GM21367 (cell line): ENCODE results near the gene TTC21B.
A peak's percentile ranks its signal among the peaks of the same experiment; 100 is the strongest.
"Not testable (repeated sequence)": the region's sequence is repeated elsewhere in the genome, so short reads cannot be mapped to it uniquely, and the experiment has no call there.

Source experiments
- ATAC-seq: cut with Tn5 transposase; IDR thresholded peaks from one replicate; pipeline ENCODE4 v1.9.1; 2021; ENCODE audit not compliant: unreplicated experiment

TTC21B gene

DNA sequence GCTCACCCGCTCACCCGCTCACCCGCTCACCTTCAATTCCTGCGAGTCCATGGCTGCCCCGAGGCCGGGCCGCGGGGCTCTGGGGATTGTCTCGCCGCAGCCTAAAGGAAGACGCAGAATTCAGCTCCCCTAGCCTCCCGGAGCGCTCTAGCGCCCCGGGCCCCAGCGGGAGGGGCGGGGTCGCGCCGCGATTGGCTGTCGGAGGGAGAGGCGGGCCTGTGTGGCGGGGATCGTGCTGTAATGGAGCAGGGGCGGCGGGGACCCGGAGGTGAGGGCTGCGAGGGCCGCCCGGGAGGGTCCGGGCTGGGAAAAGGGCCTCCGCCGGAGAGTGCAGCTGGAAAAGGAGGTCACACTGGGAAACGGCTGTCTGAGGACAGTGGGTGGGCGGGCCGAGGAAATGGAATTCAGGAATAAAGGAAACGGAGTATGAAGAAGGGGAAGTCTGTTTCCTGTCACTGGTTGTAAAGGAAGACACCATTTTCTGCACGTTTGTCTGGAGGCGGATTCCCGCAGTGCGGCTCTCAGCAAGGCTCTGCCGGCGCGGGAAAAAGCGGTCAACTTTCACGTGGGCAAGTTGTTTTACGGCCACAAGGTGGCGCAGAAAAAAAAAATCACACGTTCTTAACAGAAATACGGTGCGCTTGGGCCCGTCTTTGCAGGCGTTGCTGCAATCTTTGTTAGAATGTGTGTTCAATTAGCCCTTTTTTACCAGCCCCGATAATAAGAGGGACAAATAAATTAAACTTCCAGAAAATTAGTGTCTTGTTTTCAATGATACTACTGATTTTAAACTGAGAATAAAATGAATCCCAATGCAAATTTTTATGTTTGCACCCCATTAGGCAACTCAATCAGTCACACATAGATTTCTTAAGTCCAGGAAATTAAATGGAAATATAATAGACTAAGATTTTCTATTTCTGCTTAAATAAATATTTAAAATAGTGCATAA lies at the start of gene TTC21B:
TTC21B (minus strand) TSS at position 122 of the 952 bp plus-strand sequence; CDS start at position 51, 71 bp downstream.
- peak; percentile 94 for ATAC-seq

- no peak for ATAC-seq
Measured at GRCh38 chr2:166000401-166000800, 46.8 kb upstream of the TTC21B start.

DNA sequence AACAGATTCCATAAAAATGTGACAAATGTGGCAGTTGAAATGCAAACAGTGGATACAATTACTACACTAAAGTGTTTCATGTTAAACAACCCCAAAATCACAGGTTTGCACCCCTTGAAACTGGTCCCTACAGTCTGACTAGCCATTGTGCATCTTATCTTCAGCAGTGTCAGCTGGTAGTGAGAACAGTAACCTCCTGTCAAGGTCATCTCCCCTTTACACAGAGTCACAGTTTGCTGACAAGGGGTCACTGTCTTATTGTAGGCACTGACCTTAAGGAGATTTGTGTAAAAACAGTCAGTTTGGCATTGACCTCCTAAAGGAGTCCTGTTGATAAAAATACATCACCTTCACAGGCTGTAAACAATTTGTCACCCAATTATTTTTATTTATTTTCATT lies 37.3 kb upstream of the TTC21B start:
- ATAC-seq: no peak

DNA sequence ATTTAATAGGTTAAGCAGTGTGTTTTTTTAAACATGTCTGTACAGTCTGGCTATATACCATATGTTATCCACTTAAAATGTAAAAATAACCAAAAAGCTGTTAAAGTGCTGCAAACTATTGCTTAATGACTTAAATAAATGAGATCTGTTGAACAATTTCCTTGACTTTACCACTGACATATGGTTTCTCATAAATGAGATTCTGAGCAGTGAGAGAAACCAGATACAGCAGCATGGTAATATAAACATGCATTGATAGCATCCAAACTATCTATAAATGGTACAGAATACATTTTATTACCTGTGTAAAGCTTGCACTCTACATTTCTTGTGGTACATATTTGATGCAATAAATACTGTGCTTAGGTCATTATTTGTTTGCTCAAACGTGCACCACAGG lies 36.3 kb upstream of the TTC21B start:
- no peak for ATAC-seq

DNA sequence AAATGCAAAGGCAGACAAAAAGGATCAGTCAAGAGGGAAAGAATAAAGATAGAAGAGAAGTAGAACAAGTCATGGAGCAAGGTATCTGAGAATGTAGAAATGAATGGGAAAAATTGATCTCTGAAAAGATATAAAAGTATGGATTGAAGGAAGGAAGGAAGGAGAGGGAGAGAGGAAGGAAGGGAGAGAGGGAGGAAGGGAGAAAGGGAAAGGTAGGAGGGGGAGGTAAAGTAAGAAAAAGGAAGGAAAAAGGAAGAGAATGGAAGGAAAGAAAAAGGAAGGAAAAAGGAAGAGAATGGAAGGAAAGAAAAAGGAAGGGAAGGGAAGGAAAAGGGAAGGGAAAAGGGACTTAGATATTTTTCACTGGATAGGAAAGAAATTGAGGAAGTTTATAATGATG lies 31.5 kb upstream of the TTC21B start:
- ATAC-seq: no peak

DNA sequence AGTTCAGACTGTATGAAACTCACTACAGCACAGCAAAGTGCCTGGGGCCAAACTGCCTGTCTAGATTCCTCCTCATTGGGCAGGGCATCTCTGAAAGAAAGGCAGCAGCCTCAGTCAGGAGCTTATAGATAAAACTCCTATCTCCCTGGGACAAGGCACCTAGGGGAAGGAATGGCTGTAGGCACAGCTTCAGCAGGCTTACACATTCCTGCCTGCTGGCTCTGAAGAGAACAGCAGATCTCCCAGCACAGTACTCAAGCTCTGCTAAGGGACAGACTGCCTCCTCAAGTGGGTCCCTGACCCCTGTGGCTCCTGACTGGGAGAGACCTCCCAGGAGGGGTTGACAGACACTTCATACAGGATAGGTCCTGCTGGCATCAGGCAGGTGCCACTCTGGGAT lies 18.6 kb upstream of the TTC21B start:
- not testable (repeated sequence) for ATAC-seq

GRCh38 chr2:165970663-165971062 lies 17.1 kb upstream of the TTC21B start:
- no peak for ATAC-seq

GRCh38 chr2:165969227-165969626 lies 15.7 kb upstream of the TTC21B start:
- ATAC-seq: no peak

GRCh38 chr2:165967746-165968145 lies 14.2 kb upstream of the TTC21B start:
- no peak for ATAC-seq

GRCh38 chr2:165961818-165962217 lies 8.2 kb upstream of the TTC21B start:
- ATAC-seq: no peak

GRCh38 chr2:165959371-165959770 lies 5.8 kb upstream of the TTC21B start:
- ATAC-seq: no peak

- no peak for ATAC-seq
Measured at GRCh38 chr2:165958313-165958960, 4.9 kb upstream of the TTC21B start.

GRCh38 chr2:165957030-165957675 lies 3.6 kb upstream of the TTC21B start:
- ATAC-seq: no peak

DNA sequence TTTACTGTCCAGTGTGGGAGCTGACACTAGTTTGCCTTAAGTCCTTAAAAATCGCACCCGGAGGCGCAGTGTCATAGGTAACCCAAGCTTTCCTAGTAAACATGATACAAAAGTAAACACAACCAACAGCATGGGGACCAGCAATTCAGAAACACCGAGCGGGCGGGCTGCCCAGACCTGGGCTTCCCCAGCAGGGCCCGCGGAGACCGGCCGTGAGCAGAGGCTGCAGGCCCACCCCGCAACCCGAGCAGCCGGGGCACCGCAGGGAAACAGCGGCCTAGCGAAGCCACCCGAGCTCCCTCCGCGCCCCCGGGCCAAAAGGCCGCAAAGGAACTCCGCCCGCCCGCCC lies 296 bp downstream of the TTC21B start:
- peak; percentile 29 for ATAC-seq

GRCh38 chr2:165952741-165953211 lies 800 bp downstream of the TTC21B start:
- no peak for ATAC-seq

GRCh38 chr2:165952085-165952484 lies 1.5 kb downstream of the TTC21B start:
- ATAC-seq: no peak

DNA sequence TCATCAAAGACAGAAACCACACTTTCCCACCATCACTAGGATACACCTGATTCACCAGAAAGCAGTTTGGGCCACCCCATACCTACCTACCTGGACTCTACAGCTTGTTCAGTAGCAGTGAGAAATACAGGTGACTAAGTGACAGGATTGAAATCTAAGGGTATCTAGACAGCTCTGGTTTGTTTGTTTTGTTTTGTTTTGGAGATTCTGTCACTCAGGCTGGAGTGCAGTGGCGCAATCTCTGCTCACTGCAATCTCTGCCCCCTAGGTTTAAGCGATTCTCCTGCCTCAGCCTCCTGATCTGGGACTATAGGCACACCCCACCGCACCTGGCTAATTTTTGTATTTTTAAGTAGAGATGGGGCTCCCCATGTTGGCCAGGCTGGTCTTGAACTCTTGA lies 3.1 kb downstream of the TTC21B start:
- no peak for ATAC-seq

DNA sequence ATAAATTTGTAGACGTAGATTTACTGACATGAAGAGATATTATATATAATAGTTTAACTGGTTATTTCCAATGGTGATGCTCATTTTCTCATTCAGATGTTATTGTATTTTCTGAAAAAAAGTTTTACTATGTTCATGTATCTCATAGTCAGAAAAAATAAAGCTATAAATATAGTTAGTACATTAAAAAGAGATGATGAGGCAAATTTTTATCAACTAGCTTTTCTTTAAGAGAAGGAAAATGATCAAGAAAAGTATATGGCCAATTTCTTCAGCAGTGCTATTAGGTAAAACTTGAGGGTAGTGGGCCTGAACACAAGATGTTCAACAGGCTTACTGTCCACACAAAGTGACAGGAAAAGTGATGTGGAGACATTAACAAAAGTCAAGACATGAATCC lies 11.7 kb downstream of the TTC21B start:
- ATAC-seq: no peak

DNA sequence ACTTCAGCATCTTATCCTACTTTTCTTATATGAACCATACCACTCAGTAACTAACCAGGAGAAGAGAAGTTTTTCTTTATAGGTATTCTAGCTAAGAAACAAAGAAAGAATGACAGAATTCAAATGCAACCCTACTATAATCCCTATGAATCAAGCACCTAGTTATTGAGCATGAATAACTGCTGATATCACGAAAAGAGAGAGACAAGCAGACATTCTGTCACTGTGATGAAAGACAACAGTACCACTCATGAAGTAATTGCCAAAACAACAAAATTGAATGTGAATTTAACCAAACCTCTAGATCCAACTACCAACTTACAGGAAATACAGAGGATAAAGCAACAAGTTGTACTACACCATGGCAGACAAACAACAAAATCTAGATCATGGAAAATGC lies 15.3 kb downstream of the TTC21B start:
- no peak for ATAC-seq

DNA sequence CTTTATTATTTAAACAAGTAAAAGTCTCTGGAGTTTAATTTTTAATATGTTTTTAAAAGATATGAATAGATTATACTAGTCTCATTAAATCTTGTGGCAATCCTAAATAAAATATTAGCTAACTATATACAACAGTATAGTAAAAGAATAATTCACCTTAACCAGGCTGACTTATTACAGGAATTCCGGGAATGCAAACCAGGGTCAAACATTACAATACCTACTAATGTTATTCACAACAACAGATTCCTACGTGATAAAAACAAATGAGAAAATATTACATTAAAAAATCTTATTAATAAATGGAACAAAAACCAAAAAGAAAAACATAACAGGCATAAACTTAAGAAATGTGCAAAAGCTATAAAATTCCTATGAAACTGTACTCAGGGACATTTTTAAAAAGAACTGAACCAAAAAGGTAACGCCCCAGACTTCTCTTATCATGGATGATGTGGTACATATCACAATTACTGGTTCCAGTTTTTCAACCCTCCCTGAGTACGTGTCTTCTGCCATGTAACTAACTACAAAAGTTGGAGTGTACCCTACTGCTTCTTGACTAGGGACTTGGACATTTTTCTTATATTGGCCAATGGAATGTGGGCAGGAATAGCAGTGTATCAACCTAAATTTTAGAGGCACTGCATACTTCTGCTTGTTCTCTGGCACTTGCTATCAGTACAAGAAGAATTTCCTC lies 20.2 kb downstream of the TTC21B start:
- no peak for ATAC-seq

- ATAC-seq: no peak
Measured at GRCh38 chr2:165927774-165928173, 25.8 kb downstream of the TTC21B start.
